Ascending aorta (tissue), 2 donors: ENCODE data around the gene RASGRF2. TPM values are rescaled to one million over a fixed set of nuclear protein-coding genes. Genes with fewer than 3 reads are reported as not detected.

Experiments used
- DNase-seq, 2 donors: peaks; one replicate each; pipeline ENCODE4 v3.0.0-alpha.2; 2019; ENCODE audit warnings: low spot score in 2 of 2
- H3K27ac ChIP-seq, 2 donors: fragments of 200-600 bp; sonication (generic); one replicate each; pipeline ENCODE4 v1.5.1; 2016 to 2017; ENCODE audit warnings: mild to moderate bottlenecking in 1 of 2
- H3K27me3 ChIP-seq: fragments of 200-600 bp; sonication (generic); one replicate; pipeline ENCODE4 v1.5.1; 2017
- H3K36me3 ChIP-seq, 2 donors: fragments of 200-600 bp; sonication (generic); one replicate each; pipeline ENCODE4 v1.5.1; 2016
- H3K4me1 ChIP-seq, 2 donors: fragments of 200-600 bp; sonication (generic); one replicate each; pipeline ENCODE4 v1.5.1; 2016 to 2017; ENCODE audit warnings: mild to moderate bottlenecking in 1 of 2
- H3K4me3 ChIP-seq, 2 donors: fragments of 200-600 bp; sonication (generic); one replicate each; pipeline ENCODE4 v1.5.1; 2016 to 2017; ENCODE audit warnings: mild to moderate bottlenecking in 1 of 2
- H3K9me3 ChIP-seq, 2 donors: fragments of 200-600 bp; sonication (generic); one replicate each; pipeline ENCODE4 v1.5.1; 2016
- CTCF ChIP-seq, 3 experiments: fragments of 200-600 bp in 2 of 3; fragments of 450-650 bp in 1 of 3; sonication (generic) in 2 of 3; IDR thresholded peaks; one replicate each; pipeline ENCODE4 v1.5.1; 2016 to 2019; ENCODE audit warnings: antibody characterized with exemption in 3 of 3, mild to moderate bottlenecking in 1 of 3, moderate library complexity in 1 of 3
- intact Hi-C: fragments of 100-400 bp; cut with DNase I; formaldehyde crosslinking; loops from one replicate; pipeline ENCODE4 v1.15.1; 2023
- total RNA-seq: library from RNA; depleted of rRNA; stranded (reverse); fragments of >200 nt; gene quantifications from one replicate; pipeline ENCODE4 v1.1.0, GENCODE V29; 2016

The RASGRF2 gene
- total RNA-seq, 1 donor from 2014 or later, result 16.9 TPM

- DNase-seq, result no peak
- Histone ChIP-seq H3K27ac (no peak overlapping the region), H3K36me3 (no peaks in the 10 kb centered on the region)
These were observed 180.8 kb downstream of the RASGRF2 start for GRCh38 chr5:81140943-81141342.

GRCh38 chr5:81142108-81142507 is 181.9 kb downstream of the RASGRF2 start:
- H3K9me3 ChIP-seq, result no peaks in the 10 kb centered on the region
- TF ChIP-seq CTCF (IDR thresholded peaks at IDR 0.05), result no peak
- no peak overlapping the region for H3K27ac ChIP-seq
- H3K4me1 ChIP-seq, result peaks cover 0 to 3% of the 10 kb centered on the region in 2 donors
- H3K36me3 ChIP-seq, result no peaks in the 10 kb centered on the region
- intact Hi-C loops, result no loop called here
- no peaks in the 10 kb centered on the region for H3K27me3 ChIP-seq
- no peak overlapping the region for H3K4me3 ChIP-seq
- DNase-seq, result no peak

More at GRCh38 chr5:81140943-81141342, 180.8 kb downstream of the RASGRF2 start:
- Histone ChIP-seq H3K4me1 (peaks cover 0 to 3% of the 10 kb centered on the region in 2 donors), H3K4me3 (no peak overlapping the region), H3K9me3 (no peaks in the 10 kb centered on the region), H3K27me3 (no peaks in the 10 kb centered on the region)
- intact Hi-C loops, result no loop called here
- TF ChIP-seq CTCF (IDR thresholded peaks at IDR 0.05), result no peak

GRCh38 chr5:81145329-81145935 is 185.3 kb downstream of the RASGRF2 start:
- no peak for TF ChIP-seq CTCF (IDR thresholded peaks at IDR 0.05)
- H3K4me1 ChIP-seq, result peaks cover 0 to 1% of the 10 kb centered on the region in 2 donors
- no peak for DNase-seq
- H3K4me3 ChIP-seq, result no peak overlapping the region
- H3K27me3 ChIP-seq, result no peaks in the 10 kb centered on the region
- intact Hi-C loops, result no loop called here
- no peaks in the 10 kb centered on the region for H3K36me3 ChIP-seq
- H3K27ac ChIP-seq, result no peak overlapping the region
- H3K9me3 ChIP-seq, result no peaks in the 10 kb centered on the region

GRCh38 chr5:81146031-81146430 is 185.9 kb downstream of the RASGRF2 start:
- no peak for TF ChIP-seq CTCF (IDR thresholded peaks at IDR 0.05)
- H3K4me3 ChIP-seq, result no peak overlapping the region
- no peaks in the 10 kb centered on the region for H3K36me3 ChIP-seq
- H3K9me3 ChIP-seq, result no peaks in the 10 kb centered on the region
- H3K27me3 ChIP-seq, result no peaks in the 10 kb centered on the region
- DNase-seq, result no peak
- intact Hi-C loops, result no loop called here
- no peaks in the 10 kb centered on the region for H3K4me1 ChIP-seq
- no peak overlapping the region for H3K27ac ChIP-seq

- Histone ChIP-seq H3K9me3 (no peaks in the 10 kb centered on the region), H3K36me3 (no peaks in the 10 kb centered on the region), H3K27me3 (no peaks in the 10 kb centered on the region), H3K4me3 (no peak overlapping the region), H3K4me1 (no peaks in the 10 kb centered on the region), H3K27ac (no peak overlapping the region)
- TF ChIP-seq CTCF (IDR thresholded peaks at IDR 0.05), result no peak
- intact Hi-C loops, result no loop called here
- DNase-seq, result no peak
These were observed 187.1 kb downstream of the RASGRF2 start for GRCh38 chr5:81147011-81147885.
